Measurements from ENCODE around the gene MTERF4.

DNA sequence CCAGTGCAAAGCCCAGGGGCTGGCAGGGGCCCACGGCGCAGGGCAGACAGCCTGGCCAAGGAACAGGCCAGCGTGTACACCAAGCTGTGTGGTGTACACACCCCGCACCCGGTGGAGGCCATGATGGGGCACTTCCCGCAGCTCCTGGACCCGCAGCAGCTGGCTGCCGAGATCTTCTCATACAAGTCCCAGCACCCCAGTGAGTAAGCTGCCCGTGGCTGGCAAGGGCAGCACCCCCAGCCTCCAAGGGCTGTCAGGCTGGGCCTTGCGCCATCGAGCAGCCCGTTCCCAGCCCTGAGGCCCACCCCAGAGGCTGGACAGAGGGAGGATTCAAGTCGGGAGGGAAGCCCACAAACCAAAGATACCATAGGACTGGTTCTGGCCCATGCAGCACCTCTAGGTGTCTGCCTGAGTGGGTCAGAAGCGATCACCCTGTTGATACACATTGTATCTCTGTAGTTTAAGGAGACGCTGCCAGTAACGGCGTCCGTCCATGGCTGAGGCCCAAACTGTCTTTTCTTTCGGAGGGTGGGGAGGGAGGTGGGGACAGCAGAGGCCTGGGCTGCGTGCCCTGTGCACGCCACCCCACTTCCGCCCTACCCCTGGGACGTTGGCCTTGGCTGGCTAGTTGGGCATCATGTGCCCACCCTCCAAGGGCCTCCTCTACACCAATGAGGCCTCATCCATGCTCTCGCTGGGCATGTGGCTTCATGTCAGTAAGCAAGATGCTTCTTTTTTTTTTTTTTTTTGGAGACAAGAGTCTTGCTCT lies 16.8 kb upstream of the MTERF4 start:
- no peak for TF ChIP-seq CTCF (IDR thresholded peaks at IDR 0.05)
- TF ChIP-seq POLR2A (IDR thresholded peaks at IDR 0.05), result no peak

Data from uterus (tissue), 2 donors.